PC-3 (cell line): ENCODE results near the gene LRRC51. TPM values are rescaled to one million over a fixed set of nuclear protein-coding genes. Genes with fewer than 3 reads are reported as not detected.

Source experiments
- ATAC-seq: fragments of 200-7000 bp; cut with Tn5 transposase; 2 replicates; pipeline ENCODE4 v1.9.1; 2020; ENCODE audit warnings: mild to moderate bottlenecking, moderate library complexity
- BruUV-seq: library from RNA; stranded (reverse); fragments of 400-500 nt; replicated peaks from 2 replicates; lab custom pipeline; 2021; lab: Mats Ljungman, UMichigan
- CTCF ChIA-PET: fragments of 300-600 bp; sonication (Branson Sonifier 250); formaldehyde crosslinking; loops from one replicate; lab custom pipeline; 2022; ENCODE audit warnings: antibody characterized with exemption; lab: Charles Lee
- POLR2A ChIA-PET: fragments of 300-600 bp; sonication (Branson Sonifier 250); formaldehyde crosslinking; loops from one replicate; lab custom pipeline; 2022; ENCODE audit warnings: antibody characterized with exemption; ENCODE audit not compliant: unreplicated experiment; lab: Charles Lee
- DNase-seq: peaks from one replicate; pipeline ENCODE4 v3.0.0-alpha.2; 2015
- H2AFZ ChIP-seq: fragments of 300-600 bp; sonication (generic); 2 replicates; pipeline ENCODE4 v1.6.0; 2016; ENCODE audit warnings: antibody characterized with exemption, low read length
- H3F3A ChIP-seq: fragments of 300-600 bp; sonication (generic); one replicate; pipeline ENCODE4 v1.6.0; 2017; ENCODE audit warnings: antibody characterized with exemption, low read length, control low read depth, mild to moderate bottlenecking; ENCODE audit not compliant: unreplicated experiment
- H3K27ac ChIP-seq: fragments of 300-600 bp; sonication (generic); 2 replicates; pipeline ENCODE4 v1.5.1; 2016; ENCODE audit warnings: mild to moderate bottlenecking, low read length
- H3K27me3 ChIP-seq: fragments of 300-600 bp; sonication (generic); 2 replicates; pipeline ENCODE4 v1.6.1; 2016; ENCODE audit warnings: low read length, mixed read lengths
- H3K36me3 ChIP-seq: fragments of 300-600 bp; sonication (generic); 2 replicates; pipeline ENCODE4 v1.6.1; 2016; ENCODE audit warnings: low read depth, mixed run types, low read length, mixed read lengths
- H3K4me1 ChIP-seq: fragments of 300-600 bp; sonication (generic); 2 replicates; pipeline ENCODE4 v1.5.1; 2016; ENCODE audit warnings: low read length; ENCODE audit not compliant: insufficient read depth
- H3K4me2 ChIP-seq: fragments of 300-600 bp; sonication (generic); 2 replicates; pipeline ENCODE4 v1.6.0; 2016; ENCODE audit warnings: low read length
- H3K4me3 ChIP-seq: fragments of 300-600 bp; sonication (generic); 2 replicates; pipeline ENCODE4 v1.5.1; 2016; ENCODE audit warnings: mild to moderate bottlenecking, low read length, mixed read lengths
- H3K79me2 ChIP-seq: fragments of 300-600 bp; sonication (generic); 2 replicates; pipeline ENCODE4 v1.6.1; 2017; ENCODE audit warnings: low read length, mixed read lengths
- H3K9ac ChIP-seq: fragments of 300-600 bp; sonication (generic); 2 replicates; pipeline ENCODE4 v1.6.0; 2016; ENCODE audit warnings: mild to moderate bottlenecking, low read length
- H3K9me2 ChIP-seq: fragments of 300-600 bp; sonication (generic); replicated peaks from 2 replicates; pipeline ENCODE4 v1.6.1; 2016; ENCODE audit warnings: mixed run types, low read length, mixed read lengths
- H3K9me3 ChIP-seq: fragments of 300-600 bp; sonication (generic); 2 replicates; pipeline ENCODE4 v1.6.1; 2016; ENCODE audit warnings: low read length, mixed read lengths
- H4K20me1 ChIP-seq: fragments of 300-600 bp; sonication (generic); 2 replicates; pipeline ENCODE4 v1.6.1; 2016; ENCODE audit warnings: low read length, mixed read lengths
- EZH2 ChIP-seq: fragments of 300-600 bp; sonication (generic); IDR thresholded peaks from one replicate; pipeline ENCODE4 v1.6.1; 2017; ENCODE audit warnings: antibody characterized with exemption, mild to moderate bottlenecking, low read length; ENCODE audit not compliant: unreplicated experiment
- EZH2phosphoT487 ChIP-seq: fragments of 300-600 bp; sonication (generic); IDR thresholded peaks from 2 replicates; pipeline ENCODE4 v1.6.1; 2018; ENCODE audit warnings: mild to moderate bottlenecking, antibody characterized with exemption, low read length, borderline replicate concordance
- intact Hi-C: fragments of 100-400 bp; cut with micrococcal nuclease; formaldehyde crosslinking; loops from 2 replicates; pipeline ENCODE4 v1.9.0; 2023
- total RNA-seq: library from RNA; depleted of rRNA; stranded (reverse); fragments of >200 nt; gene quantifications from 2 replicates; pipeline ENCODE4 v1.2.3, GENCODE V29; 2014
- TF ChIP-seq, protein P1 (sequence below): fragments of 300-600 bp; sonication (generic); conservative IDR thresholded peaks from 2 replicates; pipeline ENCODE4 v1.5.1; 2017; ENCODE audit warnings: antibody characterized with exemption, low read depth, mild to moderate bottlenecking, low read length

LRRC51 gene
- total RNA-seq, 1 experiment from 2014 or later = 5.8 TPM

DNA sequence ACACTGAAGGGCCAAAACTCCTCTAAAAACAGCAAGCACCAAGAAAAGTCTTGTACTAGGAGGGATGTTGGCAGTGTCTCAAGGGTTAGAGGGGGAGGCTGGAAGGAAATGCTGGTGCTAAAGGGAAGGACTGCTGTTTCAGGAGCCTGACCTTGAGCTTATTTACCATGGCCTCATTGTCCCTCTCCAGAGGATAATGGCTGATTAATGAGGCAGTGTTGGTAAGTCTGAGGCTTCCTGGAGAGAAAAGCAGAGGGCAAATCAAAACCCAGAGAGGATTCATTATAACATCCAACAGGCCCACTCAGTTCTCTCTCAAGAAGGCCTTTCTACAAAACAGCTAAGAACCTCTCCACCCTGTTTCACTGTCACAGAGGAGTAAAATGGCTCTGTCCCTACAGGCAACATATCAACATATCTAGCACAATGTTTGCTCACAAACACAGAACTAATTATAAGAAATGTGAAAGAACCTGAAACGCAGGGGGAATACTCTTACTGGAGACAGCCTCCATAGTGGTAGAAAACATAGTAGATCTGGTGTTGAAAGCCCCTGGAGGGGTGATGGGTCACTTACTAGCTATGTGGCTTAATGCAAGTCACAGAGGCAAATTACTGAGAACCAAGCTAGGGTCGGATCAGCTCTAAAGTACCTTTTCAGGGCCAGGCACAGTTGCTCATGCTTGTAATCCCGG lies 31.7 kb upstream of the LRRC51 start:
- no peak overlapping the region for H3K27ac ChIP-seq
- ATAC-seq (no peak), DNase-seq (no peak)
- peaks cover 4% of the 10 kb centered on the region; the same call in 1 of the 2 replicates for H4K20me1 ChIP-seq
- peaks cover 40% of the 10 kb centered on the region for H3K79me2 ChIP-seq
- ChIA-PET POLR2A (interaction anchor here (0.6 kb wide), 1 partner anchor 9 kb away, joined by 5 read pairs; no protein-coding TSS in a partner anchor), CTCF (interaction anchor here (0.5 kb wide), 1 partner anchor 838 kb away, joined by 7 read pairs; no protein-coding TSS in a partner anchor)
- peaks cover 20% of the 10 kb centered on the region; the same call in 1 of the 2 replicates for H3K36me3 ChIP-seq
- intact Hi-C loops = no loop called here
- no peak overlapping the region for H3K4me3 ChIP-seq
- no peaks in the 10 kb centered on the region for H3K4me1 ChIP-seq
- no peaks in the 10 kb centered on the region for H3K9me2 ChIP-seq
- no peak overlapping the region for H2AFZ ChIP-seq
- no peaks in the 10 kb centered on the region for H3K27me3 ChIP-seq
- no peaks in the 10 kb centered on the region for H3F3A ChIP-seq
- no peak overlapping the region for H3K4me2 ChIP-seq
- no peak overlapping the region for H3K9ac ChIP-seq
- no peak for TF ChIP-seq EZH2
- TF ChIP-seq, protein P1, sequence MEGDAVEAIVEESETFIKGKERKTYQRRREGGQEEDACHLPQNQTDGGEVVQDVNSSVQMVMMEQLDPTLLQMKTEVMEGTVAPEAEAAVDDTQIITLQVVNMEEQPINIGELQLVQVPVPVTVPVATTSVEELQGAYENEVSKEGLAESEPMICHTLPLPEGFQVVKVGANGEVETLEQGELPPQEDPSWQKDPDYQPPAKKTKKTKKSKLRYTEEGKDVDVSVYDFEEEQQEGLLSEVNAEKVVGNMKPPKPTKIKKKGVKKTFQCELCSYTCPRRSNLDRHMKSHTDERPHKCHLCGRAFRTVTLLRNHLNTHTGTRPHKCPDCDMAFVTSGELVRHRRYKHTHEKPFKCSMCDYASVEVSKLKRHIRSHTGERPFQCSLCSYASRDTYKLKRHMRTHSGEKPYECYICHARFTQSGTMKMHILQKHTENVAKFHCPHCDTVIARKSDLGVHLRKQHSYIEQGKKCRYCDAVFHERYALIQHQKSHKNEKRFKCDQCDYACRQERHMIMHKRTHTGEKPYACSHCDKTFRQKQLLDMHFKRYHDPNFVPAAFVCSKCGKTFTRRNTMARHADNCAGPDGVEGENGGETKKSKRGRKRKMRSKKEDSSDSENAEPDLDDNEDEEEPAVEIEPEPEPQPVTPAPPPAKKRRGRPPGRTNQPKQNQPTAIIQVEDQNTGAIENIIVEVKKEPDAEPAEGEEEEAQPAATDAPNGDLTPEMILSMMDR = no peak
- no peak for TF ChIP-seq EZH2phosphoT487
- no peaks in the 10 kb centered on the region for H3K9me3 ChIP-seq
- BruUV-seq = no TSS peak

DNA sequence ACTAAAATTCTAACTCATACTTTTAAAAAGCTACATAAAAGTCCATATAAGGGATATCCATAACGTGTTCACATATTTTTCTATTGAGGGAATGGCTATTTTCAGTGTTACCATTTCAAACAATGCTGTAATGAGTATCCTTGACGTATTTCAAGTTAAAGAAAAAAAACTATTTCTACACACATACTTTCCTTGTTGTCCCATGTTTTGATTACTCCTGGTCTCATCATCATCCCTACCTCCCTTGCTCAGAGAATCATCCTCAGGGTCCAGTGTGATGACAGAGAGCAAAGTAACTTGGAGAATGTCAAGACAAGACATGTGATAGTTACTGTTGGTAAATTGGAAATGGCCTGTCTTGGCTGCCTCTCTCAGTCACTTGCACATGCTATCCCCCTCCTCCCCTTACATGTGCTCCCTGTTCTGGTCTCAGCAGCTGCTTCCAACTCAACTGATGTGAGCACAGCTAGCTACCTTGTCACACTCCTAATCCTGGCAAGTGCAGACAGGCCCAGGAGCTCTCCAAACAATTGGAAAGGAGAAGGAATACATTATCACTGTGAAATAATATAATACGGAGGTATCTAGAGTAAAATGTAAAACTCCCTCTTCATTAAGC lies 22.1 kb upstream of the LRRC51 start:
- ChIA-PET CTCF (no interaction called here), POLR2A (no interaction called here)
- TF ChIP-seq EZH2 (no peak), EZH2phosphoT487 (no peak)
- TF ChIP-seq, protein P1 = no peak
- no peaks in the 10 kb centered on the region for H3K4me1 ChIP-seq
- DNase-seq (no peak), ATAC-seq (no peak)
- no peaks in the 10 kb centered on the region for H3F3A ChIP-seq
- no TSS peak for BruUV-seq
- H3K27ac ChIP-seq = no peak overlapping the region
- H4K20me1 ChIP-seq = peaks cover 6% of the 10 kb centered on the region; the same call in 1 of the 2 replicates
- no peak overlapping the region for H3K4me2 ChIP-seq
- no peak overlapping the region for H2AFZ ChIP-seq
- H3K79me2 ChIP-seq = peaks cover 48% of the 10 kb centered on the region
- H3K9ac ChIP-seq = no peak overlapping the region
- no peaks in the 10 kb centered on the region for H3K27me3 ChIP-seq
- intact Hi-C loops = no loop called here
- H3K36me3 ChIP-seq = peaks cover 17% of the 10 kb centered on the region; the same call in 1 of the 2 replicates
- no peak overlapping the region for H3K4me3 ChIP-seq
- no peaks in the 10 kb centered on the region for H3K9me3 ChIP-seq
- H3K9me2 ChIP-seq = no peaks in the 10 kb centered on the region
